Fibroblast of lung (primary cell): ENCODE results near the gene STX17.

Source experiments
- EZH2 ChIP-seq: IDR thresholded peaks from 2 replicates; pipeline ENCODE4 v1.5.1; 2012; ENCODE audit warnings: low read length, control low read depth, mild to moderate bottlenecking; ENCODE audit errors: missing control alignments
- TF ChIP-seq, protein P1 (sequence below), 2 donors: IDR thresholded peaks in 1 of 2; conservative IDR thresholded peaks in 1 of 2; 1 replicate in 1 of 2; 2 replicates in 1 of 2; pipeline ENCODE4 v1.5.1; 2011 to 2012; ENCODE audit warnings: low read length in 2 of 2, control low read depth in 1 of 2, inconsistent platforms in 1 of 2, low read depth in 1 of 2, mild to moderate bottlenecking in 1 of 2

DNA sequence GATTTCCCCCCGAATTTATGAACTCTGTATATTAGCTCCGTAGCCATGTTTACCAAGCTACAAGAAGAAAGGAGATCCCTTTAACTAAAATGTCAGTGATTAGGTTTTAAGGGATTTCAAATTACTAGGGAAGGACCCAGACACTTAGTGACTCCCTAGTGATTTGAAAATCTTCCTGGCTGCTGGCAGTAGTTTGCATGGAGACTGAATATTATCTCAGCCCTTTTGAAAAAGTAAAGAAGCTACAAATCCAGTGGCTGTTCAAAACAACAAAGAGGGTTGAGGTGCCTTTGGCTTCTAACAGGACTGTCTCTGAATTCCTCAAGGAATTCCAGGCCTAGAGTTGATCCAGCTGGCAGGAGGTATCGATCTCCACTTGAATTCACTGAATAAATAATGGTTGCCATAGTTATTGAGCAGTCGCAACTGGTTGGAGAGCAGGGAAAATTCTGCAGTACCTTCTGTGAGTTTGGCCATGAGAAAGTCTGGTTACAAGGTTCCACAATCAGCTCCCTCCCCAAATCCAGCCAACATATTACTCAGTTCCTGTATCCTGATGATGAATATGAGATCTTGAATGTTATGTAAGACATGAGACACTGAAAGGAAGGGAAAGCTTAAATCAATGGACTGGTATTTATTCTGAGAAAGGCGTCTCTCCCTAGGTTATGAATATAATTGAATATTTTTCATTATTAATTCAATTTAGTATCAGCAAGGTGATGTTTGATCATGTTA, 47.0 kb upstream of the STX17 start:
- TF ChIP-seq, protein P1, sequence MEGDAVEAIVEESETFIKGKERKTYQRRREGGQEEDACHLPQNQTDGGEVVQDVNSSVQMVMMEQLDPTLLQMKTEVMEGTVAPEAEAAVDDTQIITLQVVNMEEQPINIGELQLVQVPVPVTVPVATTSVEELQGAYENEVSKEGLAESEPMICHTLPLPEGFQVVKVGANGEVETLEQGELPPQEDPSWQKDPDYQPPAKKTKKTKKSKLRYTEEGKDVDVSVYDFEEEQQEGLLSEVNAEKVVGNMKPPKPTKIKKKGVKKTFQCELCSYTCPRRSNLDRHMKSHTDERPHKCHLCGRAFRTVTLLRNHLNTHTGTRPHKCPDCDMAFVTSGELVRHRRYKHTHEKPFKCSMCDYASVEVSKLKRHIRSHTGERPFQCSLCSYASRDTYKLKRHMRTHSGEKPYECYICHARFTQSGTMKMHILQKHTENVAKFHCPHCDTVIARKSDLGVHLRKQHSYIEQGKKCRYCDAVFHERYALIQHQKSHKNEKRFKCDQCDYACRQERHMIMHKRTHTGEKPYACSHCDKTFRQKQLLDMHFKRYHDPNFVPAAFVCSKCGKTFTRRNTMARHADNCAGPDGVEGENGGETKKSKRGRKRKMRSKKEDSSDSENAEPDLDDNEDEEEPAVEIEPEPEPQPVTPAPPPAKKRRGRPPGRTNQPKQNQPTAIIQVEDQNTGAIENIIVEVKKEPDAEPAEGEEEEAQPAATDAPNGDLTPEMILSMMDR (conservative IDR thresholded peaks at IDR 0.05 in 1 of 2, IDR thresholded peaks at IDR 0.05 in 1 of 2; ENCODE audit: low read depth in 1 of 2, low read length in 2 of 2): no peak
- no peak for TF ChIP-seq EZH2
